Neural cell (in vitro differentiated cells): Measurements from ENCODE around the gene TSPAN18. TPM values are rescaled to one million over a fixed set of nuclear protein-coding genes. Genes with fewer than 3 reads are reported as not detected.

Source experiments
- H2AFZ ChIP-seq: fragments of 200-600, 300-800 bp; sonication (generic), shearing (Covaris generic); 2 replicates; pipeline ENCODE4 v1.6.0; 2014; ENCODE audit warnings: low read depth, mild to moderate bottlenecking, antibody characterized with exemption, low read length, moderate library complexity
- H3F3A ChIP-seq: fragments of 200-600 bp; shearing (Covaris generic); 2 replicates; pipeline ENCODE4 v1.6.1; 2016; ENCODE audit warnings: mild to moderate bottlenecking, moderate library complexity, mixed read lengths, antibody characterized with exemption, low read length; ENCODE audit not compliant: insufficient read depth, poor library complexity, severe bottlenecking
- H3K27ac ChIP-seq: fragments of 200-600, 300-800 bp; sonication (generic), shearing (Covaris generic); 2 replicates; pipeline ENCODE4 v1.5.1; 2014; ENCODE audit warnings: mild to moderate bottlenecking, low read length, moderate library complexity
- H3K27me3 ChIP-seq: fragments of 300-800, 200-600 bp; sonication (generic), shearing (Covaris generic); 2 replicates; pipeline ENCODE4 v1.6.0; 2014; ENCODE audit warnings: mild to moderate bottlenecking, low read depth, low read length, moderate library complexity; ENCODE audit not compliant: insufficient read depth
- H3K36me3 ChIP-seq: fragments of 300-800, 200-600 bp; sonication (generic), shearing (Covaris generic); 2 replicates; pipeline ENCODE4 v1.5.1; 2014; ENCODE audit warnings: mild to moderate bottlenecking, antibody characterized with exemption, low read length, moderate library complexity; ENCODE audit not compliant: insufficient read depth
- H3K4me2 ChIP-seq: fragments of 300-800, 200-600 bp; sonication (generic), shearing (Covaris generic); 2 replicates; pipeline ENCODE4 v1.6.0; 2014; ENCODE audit warnings: mild to moderate bottlenecking, low read length
- H3K4me3 ChIP-seq: fragments of 300-800, 200-600 bp; sonication (generic), shearing (Covaris generic); 2 replicates; pipeline ENCODE4 v1.5.1; 2014; ENCODE audit warnings: mild to moderate bottlenecking, low read length, moderate library complexity
- H3K79me2 ChIP-seq: fragments of 200-600 bp; shearing (Covaris generic); replicated peaks from 2 replicates; pipeline ENCODE4 v1.6.0; 2014; ENCODE audit warnings: mild to moderate bottlenecking, low read length, moderate library complexity; ENCODE audit not compliant: insufficient read depth
- H3K9ac ChIP-seq: fragments of 300-800, 200-600 bp; sonication (generic), shearing (Covaris generic); 2 replicates; pipeline ENCODE4 v1.6.1; 2016; ENCODE audit warnings: mild to moderate bottlenecking, low read length, mixed read lengths
- H3K9me2 ChIP-seq: fragments of 200-600 bp; shearing (Covaris generic); 2 replicates; pipeline ENCODE4 v1.6.1; 2016; ENCODE audit warnings: mild to moderate bottlenecking, low read length, mixed read lengths; ENCODE audit not compliant: insufficient read depth
- H3K9me3 ChIP-seq: fragments of 200-600, 300-800 bp; sonication (generic), shearing (Covaris generic); 2 replicates; pipeline ENCODE4 v1.6.1; 2016; ENCODE audit warnings: mild to moderate bottlenecking, mixed run types, low read length, moderate library complexity, mixed read lengths
- H4K20me1 ChIP-seq: fragments of 200-600 bp; shearing (Covaris generic); 2 replicates; pipeline ENCODE4 v1.6.1; 2016; ENCODE audit warnings: mild to moderate bottlenecking, mixed run types; ENCODE audit not compliant: insufficient read depth
- CTCF ChIP-seq: fragments of 450-650 bp; IDR thresholded peaks from 2 replicates; pipeline ENCODE4 v1.5.1; 2014; ENCODE audit warnings: antibody characterized with exemption, mild to moderate bottlenecking, moderate library complexity; ENCODE audit not compliant: poor library complexity, severe bottlenecking
- EP300 ChIP-seq: fragments of 450-650 bp; conservative IDR thresholded peaks from 2 replicates; pipeline ENCODE4 v1.6.1; 2014; ENCODE audit warnings: antibody characterized with exemption, mild to moderate bottlenecking, moderate library complexity; ENCODE audit not compliant: poor library complexity, severe bottlenecking
- EZH2 ChIP-seq: fragments of 200-600, 300-800 bp; shearing (Covaris generic), sonication (generic); IDR thresholded peaks from 2 replicates; pipeline ENCODE4 v1.6.1; 2014; ENCODE audit warnings: antibody characterized with exemption, low read length, borderline replicate concordance, mild to moderate bottlenecking; ENCODE audit not compliant: insufficient read depth, poor library complexity, severe bottlenecking
- MXI1 ChIP-seq: fragments of 450-650 bp; conservative IDR thresholded peaks from 2 replicates; pipeline ENCODE4 v1.6.1; 2014; ENCODE audit warnings: antibody characterized with exemption, mild to moderate bottlenecking; ENCODE audit not compliant: poor library complexity, severe bottlenecking
- POLR2AphosphoS5 ChIP-seq: IDR thresholded peaks from 2 replicates; pipeline ENCODE4 v1.6.1; 2012
- RAD21 ChIP-seq: fragments of 450-650 bp; conservative IDR thresholded peaks from 2 replicates; pipeline ENCODE4 v1.6.1; 2014; ENCODE audit warnings: antibody characterized with exemption, mild to moderate bottlenecking, moderate library complexity
- REST ChIP-seq: IDR thresholded peaks from 2 replicates; pipeline ENCODE4 v1.6.1; 2012; ENCODE audit warnings: borderline replicate concordance
- SMC3 ChIP-seq: fragments of 450-650 bp; conservative IDR thresholded peaks from 2 replicates; pipeline ENCODE4 v1.6.1; 2014; ENCODE audit warnings: antibody characterized with exemption, mild to moderate bottlenecking, moderate library complexity; ENCODE audit not compliant: poor library complexity
- TAF1 ChIP-seq: IDR thresholded peaks from 2 replicates; pipeline ENCODE4 v1.6.1; 2012; ENCODE audit warnings: low read depth
- polyA plus RNA-seq: library from polyadenylated mRNA; depleted of rRNA; stranded (reverse); fragments of >200 nt; gene quantifications from 2 replicates; pipeline ENCODE4 v1.2.3, GENCODE V29; 2014

Gene TSPAN18
- polyA plus RNA-seq, 1 donor from 2014 or later, result 8.4 TPM

GRCh38 chr11:44778195-44779100 lies 51.7 kb downstream of the TSPAN18 start:
- Histone ChIP-seq H3K9me3 (no peaks in the 10 kb centered on the region), H3K4me3 (no peak overlapping the region), H3K9me2 (no peaks in the 10 kb centered on the region), H3K27me3 (no peaks in the 10 kb centered on the region), H3K27ac (peak overlapping the region; percentile 67), H3K36me3 (no peaks in the 10 kb centered on the region), H4K20me1 (no peaks in the 10 kb centered on the region), H3K4me2 (no peak overlapping the region), H2AFZ (no peak overlapping the region), H3F3A (no peaks in the 10 kb centered on the region), H3K79me2 (peaks cover 3% of the 10 kb centered on the region), H3K9ac (peak overlapping the region; percentile 32)
- TF ChIP-seq SMC3 (no peak), RAD21 (no peak), POLR2AphosphoS5 (no peak), MXI1 (no peak), TAF1 (no peak), EP300 (no peak), EZH2 (no peak), REST (no peak), CTCF (no peak)

GRCh38 chr11:44779736-44780520 lies 53.2 kb downstream of the TSPAN18 start:
- H3K79me2 ChIP-seq, result peaks cover 14% of the 10 kb centered on the region
- no peaks in the 10 kb centered on the region for H3K36me3 ChIP-seq
- H3K27ac ChIP-seq, result peak overlapping the region; percentile 26
- TF ChIP-seq MXI1 (no peak), TAF1 (no peak), EZH2 (no peak), POLR2AphosphoS5 (no peak), SMC3 (no peak), REST (no peak), RAD21 (no peak), CTCF (no peak), EP300 (no peak)
- no peaks in the 10 kb centered on the region for H3K27me3 ChIP-seq
- no peak overlapping the region for H3K4me2 ChIP-seq
- no peaks in the 10 kb centered on the region for H4K20me1 ChIP-seq
- H3K9ac ChIP-seq, result no peak overlapping the region
- no peaks in the 10 kb centered on the region for H3K9me3 ChIP-seq
- H3K4me3 ChIP-seq, result no peak overlapping the region
- no peaks in the 10 kb centered on the region for H3F3A ChIP-seq
- H3K9me2 ChIP-seq, result no peaks in the 10 kb centered on the region
- no peak overlapping the region for H2AFZ ChIP-seq
